Gastrocnemius medialis (tissue), 4 donors: ENCODE data around the gene ABCG4.

Experiments
- CTCF ChIP-seq, 5 experiments: fragments of 450-650 bp in 3 of 5; fragments of 200-600 bp in 2 of 5; sonication (generic) in 2 of 5; IDR thresholded peaks in 4 of 5; conservative IDR thresholded peaks in 1 of 5; 1 replicate in 4 of 5; 2 replicates in 1 of 5; pipeline ENCODE4 v1.5.1; 2016 to 2019; ENCODE audit warnings: antibody characterized with exemption in 5 of 5, mild to moderate bottlenecking in 3 of 5, moderate library complexity in 3 of 5
- POLR2A ChIP-seq, 2 donors: fragments of 450-650 bp; IDR thresholded peaks; one replicate each; pipeline ENCODE4 v1.6.1; 2017; ENCODE audit warnings: antibody characterized with exemption in 2 of 2, mild to moderate bottlenecking in 2 of 2, moderate library complexity in 2 of 2

GRCh38 chr11:119115484-119116234 lies 33.2 kb upstream of the ABCG4 start:
- TF ChIP-seq CTCF (IDR thresholded peaks at IDR 0.05 in 4 of 5, conservative IDR thresholded peaks at IDR 0.05 in 1 of 5) (no peak), POLR2A (IDR thresholded peaks at IDR 0.05) (no peak)
